RWPE1 (cell line): ENCODE results near the gene NT5DC3.

Experiments used
- CTCF ChIA-PET: fragments of 350-600 bp; sonication (Branson Sonifier 250); formaldehyde crosslinking; extraction: SDS; loops from one replicate; lab custom pipeline; 2021; lab: Yijun Ruan, JAX
- POLR2A ChIA-PET: fragments of 400-600 bp; formaldehyde crosslinking; extraction: SDS; loops from one replicate; lab custom pipeline; 2020; ENCODE audit warnings: antibody characterized with exemption; ENCODE audit not compliant: low non-redundant PET; lab: Yijun Ruan, JAX
- DNase-seq: peaks from one replicate; pipeline ENCODE4 v3.0.0; 2012; ENCODE audit warnings: low spot score
- H3K27ac ChIP-seq: fragments of 450-650 bp; 2 replicates; pipeline ENCODE4 v1.5.1; 2017
- TF ChIP-seq, protein P1 (sequence below): fragments of 450-650 bp; conservative IDR thresholded peaks from 2 replicates; pipeline ENCODE4 v1.5.1; 2017; ENCODE audit warnings: low read depth, mild to moderate bottlenecking

NT5DC3 gene

GRCh38 chr12:103731539-103731938 lies 109.5 kb downstream of the NT5DC3 start:
- ChIA-PET POLR2A (no interaction called here), CTCF (interaction anchor here (0.7 kb wide), 1 partner anchor 784 kb away, joined by 4 read pairs; no protein-coding TSS in a partner anchor)
- no peak for DNase-seq
- TF ChIP-seq, protein P1, sequence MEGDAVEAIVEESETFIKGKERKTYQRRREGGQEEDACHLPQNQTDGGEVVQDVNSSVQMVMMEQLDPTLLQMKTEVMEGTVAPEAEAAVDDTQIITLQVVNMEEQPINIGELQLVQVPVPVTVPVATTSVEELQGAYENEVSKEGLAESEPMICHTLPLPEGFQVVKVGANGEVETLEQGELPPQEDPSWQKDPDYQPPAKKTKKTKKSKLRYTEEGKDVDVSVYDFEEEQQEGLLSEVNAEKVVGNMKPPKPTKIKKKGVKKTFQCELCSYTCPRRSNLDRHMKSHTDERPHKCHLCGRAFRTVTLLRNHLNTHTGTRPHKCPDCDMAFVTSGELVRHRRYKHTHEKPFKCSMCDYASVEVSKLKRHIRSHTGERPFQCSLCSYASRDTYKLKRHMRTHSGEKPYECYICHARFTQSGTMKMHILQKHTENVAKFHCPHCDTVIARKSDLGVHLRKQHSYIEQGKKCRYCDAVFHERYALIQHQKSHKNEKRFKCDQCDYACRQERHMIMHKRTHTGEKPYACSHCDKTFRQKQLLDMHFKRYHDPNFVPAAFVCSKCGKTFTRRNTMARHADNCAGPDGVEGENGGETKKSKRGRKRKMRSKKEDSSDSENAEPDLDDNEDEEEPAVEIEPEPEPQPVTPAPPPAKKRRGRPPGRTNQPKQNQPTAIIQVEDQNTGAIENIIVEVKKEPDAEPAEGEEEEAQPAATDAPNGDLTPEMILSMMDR, result no peak
- H3K27ac ChIP-seq, result no peak overlapping the region

DNA sequence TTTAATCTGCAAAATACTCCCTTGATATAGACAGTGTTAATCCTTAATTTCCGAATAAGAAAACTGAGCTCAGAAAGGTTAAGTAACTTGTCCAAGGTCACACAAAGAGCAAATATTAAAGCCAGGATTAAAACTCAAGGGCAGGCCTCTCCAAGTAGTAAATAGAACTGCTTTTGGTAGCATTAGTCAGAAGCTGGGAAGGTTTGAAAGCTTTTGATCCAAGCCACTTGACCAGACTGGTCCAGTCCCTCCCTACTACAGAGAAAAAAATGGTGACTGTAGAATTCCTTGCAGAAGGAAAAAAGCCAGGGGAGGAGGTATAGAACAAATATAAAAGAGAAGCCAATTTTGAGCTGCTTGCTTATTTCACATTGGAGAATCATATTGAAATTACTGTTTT lies 111.5 kb downstream of the NT5DC3 start:
- POLR2A ChIA-PET, result no interaction called here
- H3K27ac ChIP-seq, result no peak overlapping the region
- no peak for DNase-seq
- TF ChIP-seq, protein P1, result no peak
- CTCF ChIA-PET, result no interaction called here

- no peak for DNase-seq
- H3K27ac ChIP-seq, result no peak overlapping the region
- POLR2A ChIA-PET, result no interaction called here
- CTCF ChIA-PET, result no interaction called here
- TF ChIP-seq, protein P1, result no peak
Observed at GRCh38 chr12:103728323-103728722, 112.7 kb downstream of the NT5DC3 start.

DNA sequence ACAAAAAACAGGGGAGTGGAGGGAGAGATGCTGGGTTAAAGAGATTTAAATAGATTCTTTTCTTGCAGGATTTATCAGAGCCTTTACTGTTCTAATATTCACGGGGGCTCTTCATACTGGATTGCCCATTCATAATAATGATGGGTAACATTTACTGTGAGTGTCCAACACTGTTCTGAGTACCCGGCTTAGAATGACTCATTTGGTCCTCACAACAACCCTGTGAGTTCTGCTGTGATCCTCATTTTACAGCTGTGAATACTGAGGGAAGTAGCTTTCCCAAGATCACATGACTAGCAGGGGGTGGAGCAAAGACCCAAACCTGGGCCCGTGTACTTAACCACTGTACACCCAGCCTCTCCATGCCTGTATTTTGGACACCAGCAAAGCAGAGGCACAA lies 113.4 kb downstream of the NT5DC3 start:
- TF ChIP-seq, protein P1, result no peak
- H3K27ac ChIP-seq, result no peak overlapping the region
- ChIA-PET POLR2A (no interaction called here), CTCF (no interaction called here)
- no peak for DNase-seq

DNA sequence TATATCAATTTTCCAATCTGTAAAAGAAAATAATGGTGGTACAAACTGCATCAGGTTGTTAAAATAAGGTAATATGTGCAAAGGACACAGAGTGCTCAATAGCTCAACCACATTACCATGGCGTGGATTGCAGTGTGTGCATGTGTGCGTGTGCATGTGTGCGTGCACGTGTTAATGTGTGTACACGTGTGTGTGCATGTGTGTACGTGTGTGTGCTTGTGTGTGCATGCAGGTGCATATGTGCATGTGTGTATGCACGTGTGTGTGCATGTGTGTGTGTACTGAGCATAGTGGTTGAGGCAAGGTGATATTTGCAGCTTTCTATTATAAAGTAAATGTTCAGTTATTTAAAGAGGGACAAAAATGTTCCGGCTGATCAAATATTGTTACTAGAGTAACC lies 115.6 kb downstream of the NT5DC3 start:
- H3K27ac ChIP-seq, result no peak overlapping the region
- TF ChIP-seq, protein P1, result no peak
- CTCF ChIA-PET, result interaction anchor here (0.6 kb wide), 2 partner anchors 16 to 53 kb away, joined by 3 read pairs; no protein-coding TSS in a partner anchor
- no peak for DNase-seq
- POLR2A ChIA-PET, result no interaction called here
